K562 (cell line): ENCODE measurements around the gene DDR1. TPM values are rescaled to one million over a fixed set of nuclear protein-coding genes. Genes with fewer than 3 reads are reported as not detected.
A peak's percentile ranks its signal among the peaks of the same experiment; 100 is the strongest.

Experiments used
- ASH1L ChIP-seq: fragments of 450-650 bp; IDR thresholded peaks from 2 replicates; pipeline ENCODE4 v1.6.1; 2018; ENCODE audit warnings: borderline replicate concordance, mild to moderate bottlenecking, low read depth; ENCODE audit not compliant: partially characterized antibody
- FOXA3 ChIP-seq, 2 experiments: fragments of 450-650 bp in 1 of 2; sonication (generic) in 1 of 2; formaldehyde crosslinking; IDR thresholded peaks in 1 of 2; conservative IDR thresholded peaks in 1 of 2; 2 replicates each; pipeline versions ENCODE4 v1.4.0 to v1.8.0; 2020 to 2022; ENCODE audit warnings: mild to moderate bottlenecking in 2 of 2, missing genetic modification reagents in 1 of 2
- FOXM1 ChIP-seq, 2 experiments: fragments of 450-650 bp in 1 of 2; sonication (generic) in 1 of 2; formaldehyde crosslinking in 1 of 2; IDR thresholded peaks; 2 replicates each; pipeline versions ENCODE4 v1.6.1 to v1.9.0; 2017 to 2022; ENCODE audit warnings: low read depth in 2 of 2, mild to moderate bottlenecking in 2 of 2, missing genetic modification reagents in 1 of 2, moderate library complexity in 1 of 2
- GATA2 ChIP-seq: sonication (generic); formaldehyde crosslinking; IDR thresholded peaks from 2 replicates; pipeline ENCODE4 v1.4.0; 2020; ENCODE audit warnings: mild to moderate bottlenecking, missing genetic modification reagents
- KAT8 ChIP-seq: fragments of 450-650 bp; IDR thresholded peaks from 2 replicates; pipeline ENCODE4 v1.6.1; 2016; ENCODE audit warnings: low read depth, mild to moderate bottlenecking
- MYC ChIP-seq, 2 experiments: fragments of 250-450 bp in 1 of 2; sonication (Bioruptor Pico) in 1 of 2; IDR thresholded peaks; 2 replicates each; pipeline versions ENCODE4 v1.5.1 to v1.6.1; 2012 to 2021; ENCODE audit warnings: low read depth in 2 of 2, borderline replicate concordance in 1 of 2, improper control_type of control experiment in 1 of 2, low read length in 1 of 2, mild to moderate bottlenecking in 1 of 2, moderate library complexity in 1 of 2
- PTRF ChIP-seq: fragments of 450-650 bp; IDR thresholded peaks from 2 replicates; pipeline ENCODE4 v1.6.1; 2016; ENCODE audit warnings: mild to moderate bottlenecking, missing genetic modification characterization, missing compliant biosample characterization
- RNF2 ChIP-seq: sonication (generic); IDR thresholded peaks from 2 replicates; pipeline ENCODE4 v1.6.1; 2016
- SRSF3 ChIP-seq: fragments of 200-400 bp; formaldehyde crosslinking; IDR thresholded peaks from 2 replicates; pipeline ENCODE4 v1.6.1; 2016; ENCODE audit warnings: mild to moderate bottlenecking, low read length, moderate library complexity; ENCODE audit not compliant: insufficient read depth
- TAF1 ChIP-seq: IDR thresholded peaks from 2 replicates; pipeline ENCODE4 v1.6.1; 2011; ENCODE audit warnings: mild to moderate bottlenecking, low read length, moderate library complexity; ENCODE audit not compliant: insufficient read depth, control insufficient read depth, severe bottlenecking; ENCODE audit errors: extremely low read depth
- ZNF165 ChIP-seq: fragments of 250-450 bp; sonication (Bioruptor Pico); IDR thresholded peaks from 2 replicates; pipeline ENCODE4 v1.4.0; 2020; ENCODE audit warnings: borderline replicate concordance
- ZNF311 ChIP-seq: fragments of 250-450 bp; sonication (Bioruptor Pico); IDR thresholded peaks from 2 replicates; pipeline ENCODE4 v1.4.0; 2020; ENCODE audit warnings: mild to moderate bottlenecking, moderate library complexity
- ZNF324 ChIP-seq: fragments of 250-450 bp; sonication (Bioruptor Pico); IDR thresholded peaks from 2 replicates; pipeline ENCODE4 v1.4.0; 2020; ENCODE audit warnings: mild to moderate bottlenecking
- ZNF354B ChIP-seq: fragments of 250-450 bp; sonication (Bioruptor Pico); IDR thresholded peaks from 2 replicates; pipeline ENCODE4 v1.4.0; 2020
- ZNF408 ChIP-seq: fragments of 250-450 bp; sonication (Bioruptor Pico); IDR thresholded peaks from 2 replicates; pipeline ENCODE4 v1.4.0; 2020; ENCODE audit warnings: low read depth, mild to moderate bottlenecking, moderate library complexity
- ZNF445 ChIP-seq: fragments of 250-450 bp; sonication (Bioruptor Pico); IDR thresholded peaks from 2 replicates; pipeline ENCODE4 v1.4.0; 2020; ENCODE audit warnings: low read depth, mild to moderate bottlenecking, moderate library complexity
- ZNF57 ChIP-seq: fragments of 450-650 bp; formaldehyde crosslinking; IDR thresholded peaks from 2 replicates; pipeline ENCODE4 v1.4.0; 2020; ENCODE audit warnings: mild to moderate bottlenecking, moderate library complexity
- ZNF644 ChIP-seq: fragments of 200-800 bp; sonication (Bioruptor generic); IDR thresholded peaks from 2 replicates; pipeline ENCODE4 v1.6.1; 2016; ENCODE audit warnings: low read depth, missing genetic modification characterization, missing compliant biosample characterization
- ZNF79 ChIP-seq: fragments of 250-450 bp; sonication (Bioruptor Pico); IDR thresholded peaks from 2 replicates; pipeline ENCODE4 v1.4.0; 2020; ENCODE audit warnings: low read depth, mild to moderate bottlenecking, moderate library complexity
- polyA plus RNA-seq, 8 experiments: library from polyadenylated mRNA; depleted of rRNA in 4 of 8; stranded (reverse) in 5 of 8; unstranded in 3 of 8; fragments of >200 nt; fragmentation: Nextera tagmentation in 2 of 8; fragmentation: Illumina TruSeq in 1 of 8; extraction: Ambion mirVana in 2 of 8; extraction: Trizol in 1 of 8; gene quantifications; 2 replicates each; pipeline versions ENCODE4 v1.2.1 to v1.2.3, GENCODE V29; 2011 to 2014; ENCODE audit warnings: inconsistent platforms in 1 of 8, missing spikeins in 1 of 8
- total RNA-seq, 7 experiments: library from RNA; depleted of rRNA in 6 of 7; stranded (reverse); fragments of >200 nt in 6 of 7; fragmentation: Illumina TruSeq in 2 of 7; extraction: Trizol in 2 of 7; gene quantifications; 2 replicates each; pipeline versions ENCODE4 v1.2.1 to v1.2.3, GENCODE V29; 2011 to 2021; ENCODE audit warnings: low replicate concordance in 1 of 7
- TF ChIP-seq, protein P1 (sequence below): sonication (generic); formaldehyde crosslinking; IDR thresholded peaks from 2 replicates; pipeline ENCODE4 v1.8.0; 2022; ENCODE audit warnings: mild to moderate bottlenecking, missing genetic modification reagents, borderline replicate concordance
- TF ChIP-seq, protein P2 (sequence below): fragments of 250-450 bp; sonication (Bioruptor Pico); IDR thresholded peaks from 2 replicates; pipeline ENCODE4 v1.8.0; 2021; ENCODE audit warnings: moderate library complexity, mild to moderate bottlenecking, inconsistent platforms
- TF ChIP-seq, protein P3 (sequence below): fragments of 450-650 bp; conservative IDR thresholded peaks from 2 replicates; pipeline ENCODE4 v1.6.1; 2016; ENCODE audit warnings: missing genetic modification characterization, low read depth, mild to moderate bottlenecking, missing compliant biosample characterization, moderate library complexity
- TF ChIP-seq, protein P4 (sequence below): fragments of 200-800 bp; sonication (Bioruptor generic); IDR thresholded peaks from 2 replicates; pipeline ENCODE4 v1.6.1; 2017; ENCODE audit warnings: missing genetic modification characterization, missing compliant biosample characterization

DDR1 gene
- total and polyA plus RNA-seq, 9 of the 15 experiments (the other 6 are each of a cell fraction or from before 2014, with no cell fraction given) = 1.4 to 44.6 (median 12.2) TPM

DNA sequence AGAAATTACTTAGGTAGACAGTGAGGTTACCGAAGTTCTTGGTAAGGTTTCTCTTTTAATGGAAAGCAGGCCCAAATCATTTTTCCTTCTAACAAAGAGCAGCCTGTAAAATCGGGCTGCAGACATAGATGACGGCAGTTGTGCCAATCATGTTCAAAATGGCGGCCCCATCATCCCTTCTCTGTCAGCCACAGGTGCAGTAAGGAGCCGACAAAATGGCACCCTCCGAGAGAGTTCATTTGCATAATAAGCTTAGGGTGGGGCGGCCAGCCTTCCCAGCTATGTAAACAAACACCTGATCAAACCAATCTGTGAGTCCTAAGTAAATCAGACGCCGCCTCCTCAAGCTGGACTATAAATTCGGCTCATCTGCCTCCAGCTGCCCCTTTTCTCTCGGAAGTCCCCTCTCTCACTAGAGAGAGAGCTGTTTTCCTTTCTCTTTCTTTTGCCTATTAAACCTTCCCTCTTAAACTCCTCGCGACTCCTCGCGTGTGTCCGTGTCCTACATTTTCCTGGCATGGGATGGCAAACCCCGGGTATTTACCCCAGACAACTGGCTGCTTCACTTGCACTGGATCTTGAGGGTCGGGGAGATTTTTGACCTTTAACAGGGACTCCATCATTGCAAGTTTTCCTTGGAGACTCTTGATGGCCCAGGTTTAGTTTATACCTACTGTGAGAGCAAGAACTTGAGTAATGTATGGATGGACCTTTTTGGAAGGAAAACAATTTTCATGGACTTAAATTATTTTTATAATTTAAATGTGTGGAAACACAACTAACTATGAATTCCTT is 8.9 kb upstream of the DDR1 start (continued):
- TF ChIP-seq FOXM1 (IDR thresholded peaks at IDR 0.05; ENCODE audit: low read depth) = no peak
- TF ChIP-seq FOXM1 (CRISPR knock-in tag; IDR thresholded peaks at IDR 0.05; ENCODE audit: low read depth) = no peak
- TF ChIP-seq ZNF311 = no peak
- no peak for TF ChIP-seq ASH1L
- TF ChIP-seq, protein P1, sequence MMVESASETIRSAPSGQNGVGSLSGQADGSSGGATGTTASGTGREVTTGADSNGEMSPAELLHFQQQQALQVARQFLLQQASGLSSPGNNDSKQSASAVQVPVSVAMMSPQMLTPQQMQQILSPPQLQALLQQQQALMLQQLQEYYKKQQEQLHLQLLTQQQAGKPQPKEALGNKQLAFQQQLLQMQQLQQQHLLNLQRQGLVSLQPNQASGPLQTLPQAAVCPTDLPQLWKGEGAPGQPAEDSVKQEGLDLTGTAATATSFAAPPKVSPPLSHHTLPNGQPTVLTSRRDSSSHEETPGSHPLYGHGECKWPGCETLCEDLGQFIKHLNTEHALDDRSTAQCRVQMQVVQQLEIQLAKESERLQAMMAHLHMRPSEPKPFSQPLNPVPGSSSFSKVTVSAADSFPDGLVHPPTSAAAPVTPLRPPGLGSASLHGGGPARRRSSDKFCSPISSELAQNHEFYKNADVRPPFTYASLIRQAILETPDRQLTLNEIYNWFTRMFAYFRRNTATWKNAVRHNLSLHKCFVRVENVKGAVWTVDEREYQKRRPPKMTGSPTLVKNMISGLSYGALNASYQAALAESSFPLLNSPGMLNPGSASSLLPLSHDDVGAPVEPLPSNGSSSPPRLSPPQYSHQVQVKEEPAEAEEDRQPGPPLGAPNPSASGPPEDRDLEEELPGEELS (CRISPR knock-in tag) = no peak
- TF ChIP-seq ZNF445 (CRISPR knock-in tag) = no peak
- TF ChIP-seq, protein P2, sequence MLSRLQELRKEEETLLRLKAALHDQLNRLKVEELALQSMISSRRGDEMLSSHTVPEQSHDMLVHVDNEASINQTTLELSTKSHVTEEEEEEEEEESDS (CRISPR knock-in tag) = no peak
- TF ChIP-seq RNF2 = no peak
- TF ChIP-seq ZNF79 (CRISPR knock-in tag) = no peak
- TF ChIP-seq SRSF3 = no peak
- TF ChIP-seq, protein P3, sequence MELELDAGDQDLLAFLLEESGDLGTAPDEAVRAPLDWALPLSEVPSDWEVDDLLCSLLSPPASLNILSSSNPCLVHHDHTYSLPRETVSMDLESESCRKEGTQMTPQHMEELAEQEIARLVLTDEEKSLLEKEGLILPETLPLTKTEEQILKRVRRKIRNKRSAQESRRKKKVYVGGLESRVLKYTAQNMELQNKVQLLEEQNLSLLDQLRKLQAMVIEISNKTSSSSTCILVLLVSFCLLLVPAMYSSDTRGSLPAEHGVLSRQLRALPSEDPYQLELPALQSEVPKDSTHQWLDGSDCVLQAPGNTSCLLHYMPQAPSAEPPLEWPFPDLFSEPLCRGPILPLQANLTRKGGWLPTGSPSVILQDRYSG (tag) = peak; percentile 90
- TF ChIP-seq TAF1 = peak; percentile 52
- TF ChIP-seq PTRF = peak; percentile 77; the same call in 1 of the 2 replicates
- TF ChIP-seq, protein P4, sequence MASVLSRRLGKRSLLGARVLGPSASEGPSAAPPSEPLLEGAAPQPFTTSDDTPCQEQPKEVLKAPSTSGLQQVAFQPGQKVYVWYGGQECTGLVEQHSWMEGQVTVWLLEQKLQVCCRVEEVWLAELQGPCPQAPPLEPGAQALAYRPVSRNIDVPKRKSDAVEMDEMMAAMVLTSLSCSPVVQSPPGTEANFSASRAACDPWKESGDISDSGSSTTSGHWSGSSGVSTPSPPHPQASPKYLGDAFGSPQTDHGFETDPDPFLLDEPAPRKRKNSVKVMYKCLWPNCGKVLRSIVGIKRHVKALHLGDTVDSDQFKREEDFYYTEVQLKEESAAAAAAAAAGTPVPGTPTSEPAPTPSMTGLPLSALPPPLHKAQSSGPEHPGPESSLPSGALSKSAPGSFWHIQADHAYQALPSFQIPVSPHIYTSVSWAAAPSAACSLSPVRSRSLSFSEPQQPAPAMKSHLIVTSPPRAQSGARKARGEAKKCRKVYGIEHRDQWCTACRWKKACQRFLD (CRISPR knock-in tag) = peak; percentile 60
- peak; percentile 71 for TF ChIP-seq ZNF644
- TF ChIP-seq ZNF408 (CRISPR knock-in tag) = no peak
- no peak for TF ChIP-seq GATA2
- peak; percentile 99 for TF ChIP-seq KAT8
- no peak for TF ChIP-seq ZNF57 (CRISPR knock-in tag)
- no peak for TF ChIP-seq ZNF354B (CRISPR knock-in tag)
- TF ChIP-seq FOXA3 (CRISPR knock-in tag; conservative IDR thresholded peaks at IDR 0.05 in 1 of 2, IDR thresholded peaks at IDR 0.05 in 1 of 2) = peak; percentile 91 to 96
- no peak for TF ChIP-seq ZNF324 (CRISPR knock-in tag)
- no peak for TF ChIP-seq MYC (IDR thresholded peaks at IDR 0.05; ENCODE audit: low read depth, low read length)
- no peak for TF ChIP-seq MYC (CRISPR knock-in tag; IDR thresholded peaks at IDR 0.05; ENCODE audit: borderline replicate concordance, low read depth)
- TF ChIP-seq ZNF165 (CRISPR knock-in tag) = no peak
